ENCODE data around the gene RWDD1.

Gene RWDD1

DNA sequence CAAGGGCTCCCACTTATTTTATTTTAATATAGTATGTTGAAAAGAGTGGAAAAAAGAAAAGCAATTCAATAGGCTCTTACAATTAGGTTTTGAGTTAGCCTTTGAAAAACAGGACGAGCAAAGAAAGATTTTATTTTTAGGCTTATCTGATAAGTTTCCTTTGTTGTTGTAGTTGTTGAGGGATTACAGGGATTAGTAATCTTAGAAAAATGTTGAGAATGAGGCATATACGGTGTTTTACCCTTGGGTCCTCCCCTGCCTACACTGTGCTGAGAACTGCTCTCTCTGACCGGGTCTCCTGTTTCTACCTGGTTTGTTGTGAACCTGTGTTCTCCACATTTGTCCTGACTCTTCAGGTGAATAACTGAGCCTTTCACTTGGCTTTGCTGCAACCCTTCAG, 42.5 kb upstream of the RWDD1 start:
- Histone ChIP-seq H3K4me1 (ENCODE audit: control insufficient read depth, insufficient read depth, low read depth, low read length) (peaks cover 10% of the 10 kb centered on the region), H2BK12ac (ENCODE audit: low read length in 2 of 2) (peak overlapping the region in 1 of 2 experiments; percentile 54), H3K23ac (ENCODE audit: low read length in 2 of 2) (no peak overlapping the region), H2BK120ac (ENCODE audit: low read depth, low read length) (no peak overlapping the region), H3K9me3 (ENCODE audit: control insufficient read depth, low read length) (no peaks in the 10 kb centered on the region), H3K36me3 (ENCODE audit: control insufficient read depth in 1 of 2, insufficient read depth in 2 of 2, low read depth in 1 of 2, low read length in 2 of 2) (no peaks in the 10 kb centered on the region), H3K18ac (ENCODE audit: low read depth in 1 of 2, low read length in 2 of 2) (no peak overlapping the region), H3K4me3 (ENCODE audit: insufficient read depth in 1 of 2, low read depth in 1 of 2, low read length in 2 of 2) (no peak overlapping the region), H2AK5ac (ENCODE audit: low read length, severe bottlenecking) (no peak overlapping the region), H3K4me2 (ENCODE audit: low read length, poor library complexity, severe bottlenecking) (no peak overlapping the region), H3K9ac (ENCODE audit: low read length) (no peak overlapping the region), H3K4ac (ENCODE audit: low read depth in 1 of 2, low read length in 2 of 2) (no peak overlapping the region), H3K27me3 (ENCODE audit: control insufficient read depth in 1 of 2, insufficient read depth in 1 of 2, low read length in 2 of 2) (no peaks in the 10 kb centered on the region), H3K14ac (ENCODE audit: low read length in 2 of 2) (no peak overlapping the region), H2BK5ac (ENCODE audit: low read depth, low read length, poor library complexity, severe bottlenecking) (no peak overlapping the region), H3K27ac (ENCODE audit: low read length, poor library complexity, severe bottlenecking) (no peak overlapping the region), H4K91ac (ENCODE audit: low read length) (no peak overlapping the region), H4K8ac (ENCODE audit: low read length) (no peak overlapping the region), H3K79me1 (replicated peaks; ENCODE audit: low read length, poor library complexity, severe bottlenecking) (no peaks in the 10 kb centered on the region), H2BK15ac (ENCODE audit: low read depth, poor library complexity, severe bottlenecking) (no peak overlapping the region), H2AFZ (ENCODE audit: low read depth, low read length) (no peak overlapping the region)
- DNase-seq = no peak
- 30% methylated on average over 3 of the region's 3 CpGs for WGBS

GRCh38 chr6:116529466-116530290, 41.6 kb upstream of the RWDD1 start:
- Histone ChIP-seq H2BK120ac (ENCODE audit: low read depth, low read length) (no peak overlapping the region), H3K79me1 (replicated peaks; ENCODE audit: low read length, poor library complexity, severe bottlenecking) (no peaks in the 10 kb centered on the region), H3K4ac (ENCODE audit: low read depth in 1 of 2, low read length in 2 of 2) (no peak overlapping the region), H3K27ac (ENCODE audit: low read length, poor library complexity, severe bottlenecking) (peak overlapping the region; percentile 28), H3K4me1 (ENCODE audit: control insufficient read depth, insufficient read depth, low read depth, low read length) (peaks cover 10% of the 10 kb centered on the region), H3K9me3 (ENCODE audit: control insufficient read depth, low read length) (no peaks in the 10 kb centered on the region), H2AFZ (ENCODE audit: low read depth, low read length) (no peak overlapping the region), H3K14ac (ENCODE audit: low read length in 2 of 2) (no peak overlapping the region), H3K4me3 (ENCODE audit: insufficient read depth in 1 of 2, low read depth in 1 of 2, low read length in 2 of 2) (no peak overlapping the region), H4K91ac (ENCODE audit: low read length) (no peak overlapping the region), H3K4me2 (ENCODE audit: low read length, poor library complexity, severe bottlenecking) (no peak overlapping the region), H3K9ac (ENCODE audit: low read length) (no peak overlapping the region), H2BK12ac (ENCODE audit: low read length in 2 of 2) (no peak overlapping the region), H3K23ac (ENCODE audit: low read length in 2 of 2) (no peak overlapping the region), H3K18ac (ENCODE audit: low read depth in 1 of 2, low read length in 2 of 2) (no peak overlapping the region), H4K8ac (ENCODE audit: low read length) (no peak overlapping the region), H3K36me3 (ENCODE audit: control insufficient read depth in 1 of 2, insufficient read depth in 2 of 2, low read depth in 1 of 2, low read length in 2 of 2) (no peaks in the 10 kb centered on the region), H2BK15ac (ENCODE audit: low read depth, poor library complexity, severe bottlenecking) (no peak overlapping the region), H2BK5ac (ENCODE audit: low read depth, low read length, poor library complexity, severe bottlenecking) (no peak overlapping the region), H3K27me3 (ENCODE audit: control insufficient read depth in 1 of 2, insufficient read depth in 1 of 2, low read length in 2 of 2) (no peaks in the 10 kb centered on the region), H2AK5ac (ENCODE audit: low read length, severe bottlenecking) (no peak overlapping the region)
- DNase-seq = no peak
- 100% methylated on average over 2 of the region's 3 CpGs for whole genome bisulfite sequencing

DNA sequence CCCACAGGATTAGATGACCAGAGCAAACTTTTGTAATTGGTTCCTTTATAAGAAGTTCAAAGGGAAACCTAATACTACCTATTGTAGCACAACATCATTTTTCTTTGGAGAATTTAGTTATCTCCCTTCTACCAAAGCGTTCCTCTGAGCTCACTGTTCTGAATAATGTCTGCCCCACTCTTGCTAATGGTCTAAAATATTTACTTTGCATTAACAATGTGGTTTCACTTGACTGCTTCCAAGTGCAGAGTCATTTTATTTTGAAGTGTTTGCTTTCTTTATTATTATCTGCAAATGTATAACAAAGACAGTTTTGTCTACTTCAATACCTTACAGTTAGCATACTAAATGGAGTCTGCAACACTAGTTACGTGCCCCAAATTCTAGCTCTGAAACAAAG, 40.9 kb upstream of the RWDD1 start:
- Histone ChIP-seq H4K8ac (ENCODE audit: low read length) (no peak overlapping the region), H3K14ac (ENCODE audit: low read length in 2 of 2) (no peak overlapping the region), H2BK12ac (ENCODE audit: low read length in 2 of 2) (no peak overlapping the region), H3K23ac (ENCODE audit: low read length in 2 of 2) (no peak overlapping the region), H4K91ac (ENCODE audit: low read length) (no peak overlapping the region), H3K27me3 (ENCODE audit: control insufficient read depth in 1 of 2, insufficient read depth in 1 of 2, low read length in 2 of 2) (no peaks in the 10 kb centered on the region), H3K18ac (ENCODE audit: low read depth in 1 of 2, low read length in 2 of 2) (no peak overlapping the region), H3K9ac (ENCODE audit: low read length) (no peak overlapping the region), H3K9me3 (ENCODE audit: control insufficient read depth, low read length) (no peaks in the 10 kb centered on the region), H3K36me3 (ENCODE audit: control insufficient read depth in 1 of 2, insufficient read depth in 2 of 2, low read depth in 1 of 2, low read length in 2 of 2) (no peaks in the 10 kb centered on the region), H2AFZ (ENCODE audit: low read depth, low read length) (no peak overlapping the region), H2BK5ac (ENCODE audit: low read depth, low read length, poor library complexity, severe bottlenecking) (no peak overlapping the region), H3K4me3 (ENCODE audit: insufficient read depth in 1 of 2, low read depth in 1 of 2, low read length in 2 of 2) (no peak overlapping the region), H2BK120ac (ENCODE audit: low read depth, low read length) (no peak overlapping the region), H2BK15ac (ENCODE audit: low read depth, poor library complexity, severe bottlenecking) (no peak overlapping the region), H3K79me1 (replicated peaks; ENCODE audit: low read length, poor library complexity, severe bottlenecking) (no peaks in the 10 kb centered on the region), H3K27ac (ENCODE audit: low read length, poor library complexity, severe bottlenecking) (peak overlapping the region; percentile 28), H3K4me1 (ENCODE audit: control insufficient read depth, insufficient read depth, low read depth, low read length) (peaks cover 10% of the 10 kb centered on the region), H3K4me2 (ENCODE audit: low read length, poor library complexity, severe bottlenecking) (no peak overlapping the region), H2AK5ac (ENCODE audit: low read length, severe bottlenecking) (no peak overlapping the region), H3K4ac (ENCODE audit: low read depth in 1 of 2, low read length in 2 of 2) (no peak overlapping the region)
- 50% methylated on average over 1 of the region's 2 CpGs for whole genome bisulfite sequencing
- peak; percentile 55 for DNase-seq

- no peak overlapping the region for H2BK15ac ChIP-seq (ENCODE audit: low read depth, poor library complexity, severe bottlenecking)
- DNase-seq = peak; percentile 81
- 72% methylated on average over 7 of the region's 12 CpGs for WGBS
- no peak overlapping the region for H3K23ac ChIP-seq (ENCODE audit: low read length in 2 of 2)
- H3K4ac ChIP-seq (ENCODE audit: low read depth in 1 of 2, low read length in 2 of 2) = no peak overlapping the region
- no peak overlapping the region for H4K91ac ChIP-seq (ENCODE audit: low read length)
- H3K4me2 ChIP-seq (ENCODE audit: low read length, poor library complexity, severe bottlenecking) = no peak overlapping the region
- H2BK5ac ChIP-seq (ENCODE audit: low read depth, low read length, poor library complexity, severe bottlenecking) = no peak overlapping the region
- no peaks in the 10 kb centered on the region for H3K36me3 ChIP-seq (ENCODE audit: control insufficient read depth in 1 of 2, insufficient read depth in 2 of 2, low read depth in 1 of 2, low read length in 2 of 2)
- H2BK12ac ChIP-seq (ENCODE audit: low read length in 2 of 2) = no peak overlapping the region
- no peaks in the 10 kb centered on the region for H3K9me3 ChIP-seq (ENCODE audit: control insufficient read depth, low read length)
- no peak overlapping the region for H2AK5ac ChIP-seq (ENCODE audit: low read length, severe bottlenecking)
- H3K27me3 ChIP-seq (ENCODE audit: control insufficient read depth in 1 of 2, insufficient read depth in 1 of 2, low read length in 2 of 2) = no peaks in the 10 kb centered on the region
- H3K14ac ChIP-seq (ENCODE audit: low read length in 2 of 2) = no peak overlapping the region
- H2AFZ ChIP-seq (ENCODE audit: low read depth, low read length) = no peak overlapping the region
- peaks cover 10% of the 10 kb centered on the region for H3K4me1 ChIP-seq (ENCODE audit: control insufficient read depth, insufficient read depth, low read depth, low read length)
- no peak overlapping the region for H4K8ac ChIP-seq (ENCODE audit: low read length)
- H3K18ac ChIP-seq (ENCODE audit: low read depth in 1 of 2, low read length in 2 of 2) = no peak overlapping the region
- no peak overlapping the region for H3K27ac ChIP-seq (ENCODE audit: low read length, poor library complexity, severe bottlenecking)
- H2BK120ac ChIP-seq (ENCODE audit: low read depth, low read length) = no peak overlapping the region
- H3K9ac ChIP-seq (ENCODE audit: low read length) = no peak overlapping the region
- H3K79me1 ChIP-seq (replicated peaks; ENCODE audit: low read length, poor library complexity, severe bottlenecking) = no peaks in the 10 kb centered on the region
- no peak overlapping the region for H3K4me3 ChIP-seq (ENCODE audit: insufficient read depth in 1 of 2, low read depth in 1 of 2, low read length in 2 of 2)
Measured at GRCh38 chr6:116531675-116532570, 39.4 kb upstream of the RWDD1 start.
